OCI-LY7 (cell line): Measurements from ENCODE around the gene WIPF3. TPM values are rescaled to one million over a fixed set of nuclear protein-coding genes. Genes with fewer than 3 reads are reported as not detected.

Source experiments
- BruUV-seq: library from RNA; stranded (reverse); fragments of 400-500 nt; replicated peaks from 2 replicates; lab custom pipeline; 2021; lab: Mats Ljungman, UMichigan
- CTCF ChIA-PET: fragments of 300-600 bp; sonication (Branson Sonifier 250); formaldehyde crosslinking; loops from one replicate; lab custom pipeline; 2022; ENCODE audit warnings: antibody characterized with exemption; ENCODE audit not compliant: unreplicated experiment; lab: Charles Lee
- POLR2A ChIA-PET: fragments of 300-600 bp; sonication (Branson Sonifier 250); formaldehyde crosslinking; loops from one replicate; lab custom pipeline; 2022; ENCODE audit warnings: antibody characterized with exemption; lab: Charles Lee
- DNase-seq: peaks from one replicate; pipeline ENCODE4 v3.0.0-alpha.2; 2015; ENCODE audit warnings: low spot score
- H2AFZ ChIP-seq: fragments of 200-600 bp; sonication (generic), shearing (Covaris generic); 2 replicates; pipeline ENCODE4 v1.6.1; 2014; ENCODE audit warnings: mild to moderate bottlenecking, antibody characterized with exemption, low read length, moderate library complexity
- H3K27ac ChIP-seq: fragments of 200-600 bp; sonication (generic); 2 replicates; pipeline ENCODE4 v1.5.1; 2014; ENCODE audit warnings: mixed run types, low read depth, mild to moderate bottlenecking, moderate library complexity, low read length, inconsistent platforms; ENCODE audit not compliant: poor library complexity, severe bottlenecking
- H3K36me3 ChIP-seq: fragments of 200-600 bp; sonication (generic); 2 replicates; pipeline ENCODE4 v1.6.1; 2014; ENCODE audit warnings: mild to moderate bottlenecking, antibody characterized with exemption, low read length, moderate library complexity, mixed read lengths; ENCODE audit not compliant: insufficient read depth
- H3K4me1 ChIP-seq: fragments of 200-600 bp; sonication (generic); 2 replicates; pipeline ENCODE4 v1.5.1; 2014; ENCODE audit warnings: mild to moderate bottlenecking, low read length; ENCODE audit not compliant: insufficient read depth, poor library complexity, severe bottlenecking
- H3K4me2 ChIP-seq: fragments of 200-600 bp; sonication (generic); 2 replicates; pipeline ENCODE4 v1.6.1; 2014; ENCODE audit warnings: mild to moderate bottlenecking, low read length
- H3K4me3 ChIP-seq: fragments of 200-600 bp; sonication (generic); 2 replicates; pipeline ENCODE4 v1.5.1; 2014; ENCODE audit warnings: mild to moderate bottlenecking, low read depth, low read length; ENCODE audit not compliant: poor library complexity, severe bottlenecking
- H3K79me2 ChIP-seq: fragments of 200-600 bp; sonication (generic); 2 replicates; pipeline ENCODE4 v1.6.1; 2016; ENCODE audit warnings: low read depth, mild to moderate bottlenecking, low read length, moderate library complexity, mixed read lengths; ENCODE audit not compliant: insufficient read depth
- H3K9me2 ChIP-seq: fragments of 200-600 bp; sonication (generic); 2 replicates; pipeline ENCODE4 v1.6.1; 2016; ENCODE audit warnings: mild to moderate bottlenecking, low read length, mixed read lengths; ENCODE audit not compliant: insufficient read depth
- H3K9me3 ChIP-seq: fragments of 200-600 bp; sonication (generic); 2 replicates; pipeline ENCODE4 v1.6.1; 2014; ENCODE audit warnings: mild to moderate bottlenecking, mixed run types, low read length, mixed read lengths
- H4K20me1 ChIP-seq: fragments of 200-600 bp; sonication (generic); 2 replicates; pipeline ENCODE4 v1.6.1; 2014; ENCODE audit warnings: mild to moderate bottlenecking, antibody characterized with exemption, low read length, moderate library complexity, mixed read lengths; ENCODE audit not compliant: insufficient read depth
- CTCF ChIP-seq: fragments of 200-600 bp; sonication (generic); conservative IDR thresholded peaks from 2 replicates; pipeline ENCODE4 v1.5.1; 2014; ENCODE audit warnings: mild to moderate bottlenecking, antibody characterized with exemption, low read length, moderate library complexity, mixed read lengths
- EZH2phosphoT487 ChIP-seq: fragments of 200-600 bp; sonication (generic); IDR thresholded peaks from 2 replicates; pipeline ENCODE4 v1.6.1; 2018; ENCODE audit warnings: low read depth, borderline replicate concordance, mild to moderate bottlenecking, mixed run types, antibody characterized with exemption, low read length, moderate library complexity, mixed read lengths
- intact Hi-C: fragments of 100-400 bp; cut with micrococcal nuclease; formaldehyde crosslinking; loops from one replicate; pipeline ENCODE4 v1.10.0; 2022; ENCODE audit not compliant: unreplicated experiment
- total RNA-seq, 2 experiments: library from RNA; depleted of rRNA in 1 of 2; stranded (reverse); fragments of >200 nt in 1 of 2; shearing (Covaris generic) in 1 of 2; gene quantifications; 2 replicates each; pipeline ENCODE4 v1.2.3, GENCODE V29; 2014 to 2022

The WIPF3 gene
- total RNA-seq, 2 experiments from 2014 or later, result not detected

- ChIA-PET POLR2A (no interaction called here), CTCF (no interaction called here)
- H2AFZ ChIP-seq, result no peak overlapping the region
- no peak for DNase-seq
- TF ChIP-seq CTCF, result no peak
- no peak for TF ChIP-seq EZH2phosphoT487
- no peaks in the 10 kb centered on the region for H3K4me1 ChIP-seq
- H3K36me3 ChIP-seq, result peaks cover 50% of the 10 kb centered on the region
- H3K79me2 ChIP-seq, result no peaks in the 10 kb centered on the region
- no TSS peak for BruUV-seq
- H3K4me2 ChIP-seq, result no peak overlapping the region
- H3K9me3 ChIP-seq, result no peaks in the 10 kb centered on the region
- no peaks in the 10 kb centered on the region for H3K9me2 ChIP-seq
- intact Hi-C loops, result loop anchor here (2.0 to 5.0 kb wide), 2 partner anchors 41 to 143 kb away; no protein-coding TSS in a partner anchor
- no peak overlapping the region for H3K4me3 ChIP-seq
- no peaks in the 10 kb centered on the region for H4K20me1 ChIP-seq
- H3K27ac ChIP-seq, result no peak overlapping the region
These were observed 113.5 kb downstream of the WIPF3 start for GRCh38 chr7:29919790-29920189.

GRCh38 chr7:29920491-29920890 is 114.2 kb downstream of the WIPF3 start:
- intact Hi-C loops, result loop anchor here (2.0 to 5.0 kb wide), 2 partner anchors 42 to 142 kb away; no protein-coding TSS in a partner anchor
- no peak for DNase-seq
- no peak overlapping the region for H3K4me2 ChIP-seq
- ChIA-PET CTCF (interaction anchor here (1.1 kb wide), 1 partner anchor 114 kb away, joined by 3 read pairs; no protein-coding TSS in a partner anchor), POLR2A (interaction anchor here (1.4 kb wide), 1 partner anchor 155 kb away, joined by 4 read pairs; no protein-coding TSS in a partner anchor)
- no peaks in the 10 kb centered on the region for H3K4me1 ChIP-seq
- H3K9me2 ChIP-seq, result no peaks in the 10 kb centered on the region
- H3K79me2 ChIP-seq, result no peaks in the 10 kb centered on the region
- H3K36me3 ChIP-seq, result peaks cover 50% of the 10 kb centered on the region
- H3K27ac ChIP-seq, result no peak overlapping the region
- no peak overlapping the region for H3K4me3 ChIP-seq
- no peaks in the 10 kb centered on the region for H3K9me3 ChIP-seq
- no peaks in the 10 kb centered on the region for H4K20me1 ChIP-seq
- BruUV-seq, result no TSS peak
- H2AFZ ChIP-seq, result no peak overlapping the region
- TF ChIP-seq EZH2phosphoT487 (no peak), CTCF (no peak)

GRCh38 chr7:29921404-29922010 is 115.2 kb downstream of the WIPF3 start:
- Histone ChIP-seq H3K27ac (no peak overlapping the region), H3K36me3 (peaks cover 50% of the 10 kb centered on the region), H3K9me3 (no peaks in the 10 kb centered on the region), H4K20me1 (no peaks in the 10 kb centered on the region), H2AFZ (no peak overlapping the region), H3K4me2 (no peak overlapping the region), H3K9me2 (no peaks in the 10 kb centered on the region), H3K4me3 (no peak overlapping the region), H3K4me1 (no peaks in the 10 kb centered on the region), H3K79me2 (no peaks in the 10 kb centered on the region)
- POLR2A ChIA-PET, result interaction anchor here (0.8 to 1.4 kb wide), 6 partner anchors 8 to 154 kb away, joined by 3 to 5 read pairs (median 4); no protein-coding TSS in a partner anchor
- CTCF ChIA-PET, result interaction anchor here (1.1 kb wide), 1 partner anchor 113 kb away, joined by 3 read pairs; no protein-coding TSS in a partner anchor
- peak; percentile 68 for DNase-seq
- no TSS peak for BruUV-seq
- intact Hi-C loops, result loop anchor here (2.0 to 5.0 kb wide), 2 partner anchors 43 to 141 kb away; no protein-coding TSS in a partner anchor
- TF ChIP-seq EZH2phosphoT487 (no peak), CTCF (peak; percentile 97)
